Stimulated activated CD4-positive, alpha-beta T cell treated with anti-CD3 and anti-CD28 coated beads, Interleukin-12 subunit alpha, Interleukin-12 subunit beta, amount 100 ng/mL, for 4 hours (primary cell): Measurements from ENCODE around the gene NCKIPSD.

ENCODE experiments used
- DNase-seq: peaks from one replicate; pipeline ENCODE4 v3.0.0-alpha.2; 2020

The NCKIPSD gene

DNA sequence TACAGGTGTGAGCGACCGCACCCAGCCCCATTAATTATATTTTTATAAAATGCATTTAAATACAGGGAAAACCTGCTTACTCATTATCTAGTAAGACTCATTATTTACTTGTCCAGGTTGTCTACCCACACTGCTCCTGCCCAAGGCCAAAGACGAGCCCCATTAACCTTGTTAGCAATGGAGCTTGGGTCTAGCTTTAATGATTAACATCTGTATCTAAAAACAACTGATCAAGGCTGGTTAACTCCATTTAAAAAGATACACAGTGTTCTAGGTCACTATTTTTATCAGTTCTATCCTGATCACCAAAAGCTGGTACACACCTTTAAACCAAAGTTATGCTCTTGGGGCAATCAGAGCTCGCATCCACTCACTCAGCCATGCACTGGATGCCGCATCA, 10.4 kb upstream of the NCKIPSD start:
- DNase-seq = no peak

DNA sequence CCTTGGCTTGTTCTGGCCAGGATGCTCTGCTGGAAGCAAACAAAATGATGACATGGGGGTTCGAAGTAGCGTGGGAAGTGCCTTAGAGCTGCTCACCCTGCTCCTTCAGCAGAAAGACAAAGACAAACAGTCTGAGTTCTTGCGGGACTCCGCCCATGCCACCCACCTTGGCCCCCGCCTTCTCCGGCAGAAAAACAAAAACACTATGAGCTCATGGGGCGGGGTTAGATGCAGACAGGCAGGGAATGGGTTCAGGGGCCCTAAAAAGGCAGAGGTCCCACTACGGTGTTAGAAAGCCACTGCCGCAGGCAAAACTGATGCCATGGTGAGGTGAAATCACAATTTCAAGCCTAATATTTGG, 9.7 kb upstream of the NCKIPSD start:
- no peak for DNase-seq

DNA sequence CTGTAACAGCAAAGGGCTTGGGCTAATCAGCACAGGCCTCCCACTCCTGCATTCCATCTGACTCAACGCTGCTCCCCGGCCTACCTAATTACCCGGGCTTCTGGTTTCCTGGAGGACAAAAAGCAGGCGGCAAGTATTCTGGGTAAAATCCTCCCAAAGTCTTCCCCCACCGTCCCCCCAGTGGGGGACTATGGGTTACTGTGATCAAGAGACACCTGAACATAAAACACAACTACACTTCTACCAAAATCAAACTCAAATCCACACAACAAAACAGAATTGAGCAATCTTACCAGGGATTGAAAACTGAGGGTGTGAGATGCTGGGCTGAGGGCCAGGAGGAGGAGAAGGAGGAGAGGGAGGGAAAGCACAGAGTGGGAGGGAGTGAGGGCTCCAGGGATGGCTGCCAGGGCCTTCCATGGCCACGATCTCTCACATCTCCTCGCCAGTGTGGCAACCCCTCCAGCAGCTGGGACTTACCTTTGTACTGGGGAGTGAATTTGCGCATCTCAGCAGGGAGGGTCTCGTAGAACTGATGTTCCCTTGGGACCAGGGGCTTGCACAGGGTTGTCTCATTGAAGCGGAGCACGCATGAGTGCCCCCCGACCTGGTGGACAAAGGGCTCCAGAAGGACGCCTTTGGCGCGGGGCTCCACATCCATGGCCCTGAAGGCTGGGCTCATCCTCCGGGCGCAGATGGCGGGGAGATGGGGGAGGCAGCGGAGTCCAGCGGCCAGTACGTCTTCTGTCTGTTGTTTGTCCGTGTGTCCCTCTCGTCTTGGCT, 9.1 kb upstream of the NCKIPSD start:
- DNase-seq = no peak

DNA sequence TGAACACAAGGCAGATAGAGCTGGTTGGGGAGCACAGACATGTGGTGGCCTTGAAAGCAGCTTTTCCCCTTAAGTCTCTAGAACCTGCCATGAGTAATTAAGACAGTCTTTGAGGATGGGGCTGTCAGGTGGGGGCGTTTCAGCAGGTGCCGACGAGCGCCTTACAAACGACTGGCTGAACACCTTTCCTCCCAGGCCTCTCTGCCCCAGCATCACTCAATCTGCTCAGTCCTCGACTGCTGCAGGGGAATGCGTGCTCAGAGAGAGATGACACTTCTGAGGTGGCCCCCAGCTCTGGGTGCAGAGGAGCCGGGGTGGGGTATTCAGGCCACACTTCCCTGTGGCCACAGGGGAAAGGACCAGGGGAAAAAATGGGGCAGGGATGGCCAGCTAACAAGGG, 8.1 kb upstream of the NCKIPSD start:
- no peak for DNase-seq

DNA sequence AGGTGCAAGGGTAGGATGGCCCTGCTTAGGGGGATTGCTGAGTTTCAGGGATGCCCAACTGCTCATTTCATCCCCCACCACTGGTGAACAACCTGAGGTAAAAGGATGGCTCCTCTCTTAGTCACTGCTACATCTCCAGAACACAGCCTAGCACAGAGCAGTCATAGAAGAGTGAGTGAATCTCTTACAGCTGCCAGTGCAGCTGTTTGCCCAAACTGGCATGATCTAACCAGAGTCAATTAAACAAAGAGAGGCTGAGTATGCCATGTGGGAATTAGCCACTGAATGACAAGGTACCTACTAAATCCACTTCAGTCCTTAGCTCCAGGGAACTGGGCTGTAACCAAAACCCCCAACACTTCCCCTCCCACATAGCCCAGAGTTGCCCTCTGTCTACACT, 6.8 kb upstream of the NCKIPSD start:
- no peak for DNase-seq

DNA sequence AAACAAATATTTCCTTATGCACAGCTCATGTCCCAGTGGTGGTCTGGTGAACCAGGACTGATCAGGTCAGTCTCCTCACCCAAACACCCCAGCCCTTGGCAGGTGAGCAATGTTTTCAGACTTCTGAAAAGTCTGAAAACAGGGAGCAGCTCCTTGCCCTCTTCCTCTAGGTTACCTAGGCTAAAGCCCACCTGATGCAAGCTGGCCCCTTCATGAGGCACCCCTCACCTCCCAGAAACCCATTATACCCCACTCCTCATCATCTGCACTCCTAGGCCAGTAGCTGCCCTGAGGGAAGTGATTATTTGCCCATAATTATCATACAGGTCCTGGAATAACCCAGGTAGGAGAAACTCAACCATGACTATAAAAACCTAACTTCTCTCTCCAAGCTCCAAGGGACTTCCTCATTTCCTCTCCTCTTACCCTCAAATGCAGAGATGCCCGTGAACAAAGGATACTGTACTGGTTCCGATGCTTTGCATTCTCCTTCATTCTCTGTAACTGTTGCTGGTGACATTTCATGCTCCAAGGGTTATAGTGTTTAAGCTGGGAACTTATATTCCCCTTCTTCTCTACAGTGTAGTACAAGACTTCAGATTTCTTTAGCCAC, 5.2 kb upstream of the NCKIPSD start:
- no peak for DNase-seq

DNA sequence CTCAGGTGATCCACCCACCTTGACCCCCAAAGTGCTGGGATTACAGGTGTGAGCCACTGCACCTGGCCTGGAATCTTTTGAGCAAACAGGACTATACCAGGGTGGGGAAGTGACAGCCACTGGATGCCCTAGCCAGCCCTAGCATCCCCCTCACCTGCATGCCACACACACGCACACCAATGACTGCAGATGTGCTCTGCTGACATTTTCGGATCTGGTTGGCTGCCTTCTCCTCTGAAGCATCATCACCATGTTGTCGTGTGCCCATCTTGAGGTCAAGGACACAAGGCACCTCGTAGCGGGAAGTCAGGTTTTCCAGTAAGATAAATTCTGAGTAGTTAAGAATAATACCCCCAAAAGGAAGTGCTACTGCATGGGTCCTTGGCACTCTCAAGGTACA, 3.7 kb upstream of the NCKIPSD start:
- no peak for DNase-seq

DNA sequence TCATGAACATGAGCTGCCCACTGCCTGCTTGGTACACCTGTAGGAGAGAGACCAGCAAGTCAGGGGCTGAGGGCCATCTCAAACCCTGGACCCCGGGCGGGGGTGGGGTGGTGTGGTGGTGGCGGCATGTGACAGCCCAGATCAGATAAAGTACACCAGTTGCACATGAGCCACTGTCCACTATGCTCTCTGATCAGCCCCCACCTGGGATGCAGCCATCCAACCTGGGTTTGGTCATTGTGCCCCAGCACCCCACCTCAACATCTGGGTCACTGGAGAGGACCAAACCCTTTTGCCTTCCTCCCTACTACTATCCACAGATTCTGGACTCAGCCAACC, 3.0 kb upstream of the NCKIPSD start:
- no peak for DNase-seq

DNA sequence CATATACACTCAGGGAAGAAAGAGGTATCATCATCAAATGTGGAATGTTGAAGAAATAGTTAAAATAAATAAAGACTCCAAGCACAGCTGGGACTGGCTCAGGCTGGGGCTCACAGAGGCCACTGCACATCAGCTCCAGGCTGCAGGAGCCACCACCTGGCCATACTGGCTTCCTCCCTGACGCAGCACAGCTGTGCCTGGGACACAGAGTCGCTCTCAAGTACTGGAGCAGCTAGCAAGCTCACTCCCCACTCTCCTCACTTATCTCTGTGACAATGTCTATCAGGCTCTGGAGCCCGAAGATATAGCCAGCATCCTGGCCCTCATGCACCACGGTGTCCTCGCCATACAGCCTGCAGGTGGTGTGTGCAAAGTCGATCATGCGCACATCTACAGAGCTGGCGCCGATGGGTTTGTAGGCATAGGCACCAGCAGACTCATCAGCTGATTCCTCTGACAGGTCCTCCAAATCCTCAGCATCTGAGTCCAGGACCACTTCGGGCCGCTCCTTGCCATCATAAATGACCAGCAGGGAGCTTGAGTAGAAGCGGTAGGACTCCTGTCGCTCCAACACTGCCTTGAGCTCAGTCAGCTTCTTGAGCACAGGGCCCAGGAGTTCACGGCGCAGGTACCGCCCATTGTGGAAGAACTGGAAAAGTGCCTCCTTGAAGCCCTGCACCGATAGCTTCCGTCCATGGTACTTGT, 2.5 kb upstream of the NCKIPSD start:
- no peak for DNase-seq

DNA sequence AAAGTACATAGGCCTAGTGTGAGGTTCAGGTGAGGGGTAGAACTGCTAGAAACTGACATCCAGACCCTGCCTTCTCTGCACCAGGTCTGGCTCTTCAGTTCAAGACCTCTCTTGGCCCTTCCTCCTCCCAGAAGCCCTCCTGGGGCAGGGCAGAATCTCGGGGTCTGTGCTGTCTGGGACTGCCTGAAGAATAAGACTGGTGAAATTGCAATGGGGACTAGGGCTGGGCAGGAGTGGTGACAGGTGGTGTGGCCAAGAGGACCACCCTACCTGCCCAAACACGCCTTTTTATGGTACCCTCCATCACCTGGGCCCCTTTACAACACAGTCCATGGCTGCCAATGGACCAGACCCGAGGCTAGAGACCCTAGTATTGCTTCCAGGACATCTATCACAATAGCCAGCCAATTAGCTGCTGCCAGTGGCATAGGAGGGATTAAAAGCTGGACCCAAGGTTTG, 1.5 kb upstream of the NCKIPSD start:
- no peak for DNase-seq

DNA sequence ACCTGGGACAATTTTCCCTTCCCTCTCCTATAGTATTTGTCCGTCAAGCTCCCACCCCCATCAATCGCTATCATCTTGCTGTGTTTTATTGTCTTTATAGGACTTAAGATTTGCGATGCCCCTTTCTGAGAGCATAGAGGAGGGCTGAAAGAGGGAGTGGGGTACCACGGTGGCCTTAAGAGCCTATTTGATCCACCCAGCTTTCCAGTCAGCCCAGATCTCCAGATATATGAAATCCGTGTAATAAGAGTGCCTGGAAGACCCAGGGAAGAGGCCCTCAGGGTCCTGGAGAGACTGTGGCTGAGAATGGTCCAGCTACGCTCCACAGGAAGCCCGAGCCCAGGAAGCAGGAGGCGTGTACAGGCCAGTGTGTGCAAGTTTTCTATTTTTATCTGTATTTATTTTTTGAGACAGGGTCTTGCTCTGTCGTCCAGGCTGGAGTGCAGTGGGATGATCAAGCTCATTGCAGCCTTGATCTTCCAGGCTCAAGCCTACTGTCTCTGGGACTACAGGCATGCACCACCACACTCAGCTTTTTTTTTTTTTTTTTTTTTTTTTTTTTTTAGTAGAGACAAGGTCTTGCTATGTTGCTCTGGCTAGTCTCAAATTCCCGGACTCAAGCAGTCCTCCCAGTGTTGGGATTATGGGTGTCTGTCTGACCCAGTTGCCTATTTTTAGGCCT, 964 bp upstream of the NCKIPSD start:
- DNase-seq = no peak

DNA sequence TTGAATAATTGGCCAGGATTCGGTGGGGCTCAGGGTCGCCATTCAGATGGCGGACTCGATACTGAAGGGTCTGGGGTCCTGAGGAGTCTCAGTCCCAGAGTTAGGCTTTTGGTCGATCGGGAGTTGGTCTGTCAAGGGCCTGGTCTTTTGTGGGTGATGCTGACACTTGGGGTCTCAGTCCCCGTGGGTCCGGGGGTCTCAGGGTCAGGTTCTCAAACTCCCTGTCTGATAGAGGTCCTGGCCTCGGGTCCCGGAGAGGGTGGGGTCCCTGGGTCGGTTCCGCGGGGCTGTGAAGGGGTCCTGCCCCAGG, 467 bp downstream of the NCKIPSD start:
- no peak for DNase-seq

DNA sequence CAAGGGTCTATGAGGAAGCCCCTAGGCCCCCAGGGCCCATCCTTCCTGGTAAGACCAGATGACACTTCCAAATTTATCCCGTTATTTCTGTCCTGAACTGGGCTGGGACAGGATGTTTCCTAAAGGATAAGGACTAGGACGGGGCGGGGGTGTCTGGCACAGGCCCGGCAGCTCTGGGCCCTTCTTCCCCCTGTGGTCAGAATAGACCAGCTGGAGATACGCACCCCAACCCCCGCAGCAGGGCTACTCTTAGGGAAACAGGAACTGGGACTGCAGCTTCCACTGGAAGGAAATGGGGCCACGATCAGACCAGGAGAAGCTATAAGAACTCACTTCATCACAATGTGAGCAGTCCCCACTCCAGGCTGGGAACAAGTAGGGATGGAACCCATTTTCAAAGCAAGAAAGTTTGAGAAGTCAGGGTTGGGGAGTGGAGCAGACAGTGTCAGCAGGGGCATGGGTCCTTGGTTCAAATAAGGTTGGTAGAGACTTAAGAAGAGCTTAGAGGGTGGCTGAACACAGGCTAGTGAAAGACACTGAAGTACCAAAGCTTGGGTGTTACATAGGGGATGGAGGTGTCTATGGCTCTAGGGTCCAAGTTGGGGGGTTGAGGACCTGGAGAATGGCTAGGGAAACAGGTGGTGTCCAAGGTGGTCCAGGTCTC, 1.1 kb downstream of the NCKIPSD start:
- DNase-seq = no peak

DNA sequence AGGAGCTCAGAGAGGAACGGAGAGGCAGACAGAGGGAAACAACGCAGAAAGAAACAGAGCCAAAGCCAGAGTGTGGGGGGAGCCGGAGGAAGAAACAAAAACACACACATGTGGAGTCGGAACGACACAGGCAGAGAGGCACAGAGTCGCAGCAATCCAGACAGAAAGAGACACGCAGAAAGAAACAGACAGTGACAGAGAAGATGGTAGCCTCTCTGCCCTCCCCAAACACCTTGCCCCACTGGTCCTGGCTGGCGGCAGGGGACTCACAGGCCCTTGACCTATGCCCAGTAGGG, 1.7 kb downstream of the NCKIPSD start:
- DNase-seq = no peak

DNA sequence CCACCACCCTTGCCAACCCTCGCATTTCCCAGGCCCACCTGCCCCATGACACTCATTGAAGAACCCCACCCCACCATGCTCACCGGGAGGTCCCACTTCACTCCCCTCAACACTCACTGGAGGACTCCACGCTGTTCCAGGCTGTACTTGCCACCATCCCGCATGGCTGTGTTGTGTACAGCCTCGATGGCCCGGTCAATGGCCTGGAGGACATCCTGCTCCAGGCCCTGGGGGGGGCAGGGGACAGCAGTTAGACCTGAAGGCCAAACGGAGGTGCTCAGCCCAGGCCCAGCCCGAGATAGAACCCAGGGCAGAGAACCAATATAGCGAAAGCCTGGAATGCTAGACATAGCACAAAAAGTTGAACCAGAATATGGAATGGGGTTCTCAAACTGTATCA, 2.9 kb downstream of the NCKIPSD start:
- DNase-seq = no peak

DNA sequence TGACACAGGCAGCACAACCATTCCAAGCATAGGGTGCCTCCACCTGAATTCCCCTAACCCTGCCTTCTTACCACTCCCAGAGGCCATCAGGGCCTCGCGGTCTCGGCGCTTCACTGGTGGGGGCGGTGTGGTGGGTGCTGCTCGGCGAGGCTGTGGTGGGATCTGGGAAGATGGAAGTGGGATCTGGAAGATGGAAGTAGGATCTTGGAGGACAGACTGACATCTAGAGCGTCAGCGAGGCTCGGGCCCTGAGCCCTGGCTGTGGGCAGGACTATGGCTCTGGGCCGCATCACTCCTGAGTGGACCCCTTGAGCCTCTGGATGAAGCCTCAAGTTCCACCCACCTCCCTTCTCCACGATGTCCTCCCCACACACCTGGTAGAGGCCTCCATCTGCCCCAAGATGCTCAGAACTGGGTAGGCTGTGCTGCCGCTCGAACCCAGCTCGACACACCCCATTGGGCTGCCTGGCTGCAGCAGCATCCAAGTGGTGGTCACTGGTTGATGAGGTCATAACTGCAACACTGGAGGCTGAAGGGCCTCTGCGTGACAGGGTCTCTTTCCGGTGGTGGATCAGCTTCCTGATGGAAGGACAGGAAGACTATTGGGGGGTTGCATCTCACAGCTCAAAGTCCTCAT, 3.6 kb downstream of the NCKIPSD start:
- DNase-seq = no peak

DNA sequence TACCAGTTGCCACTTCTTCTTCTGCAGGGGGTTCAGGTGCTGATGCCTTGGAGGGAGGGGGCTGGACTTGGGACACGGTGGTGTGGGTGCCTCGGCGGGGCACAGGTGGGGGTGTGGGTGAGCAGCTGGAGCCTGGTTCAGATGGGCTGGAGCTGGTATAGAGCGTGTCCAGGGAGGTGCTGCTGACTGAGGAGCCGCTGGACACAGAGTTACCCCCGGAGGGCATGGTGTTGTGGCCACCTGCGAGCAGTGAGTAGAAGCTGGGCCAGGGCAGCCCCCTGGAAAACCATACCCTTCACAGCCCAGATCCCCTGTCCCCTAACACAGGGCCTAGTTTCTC, 4.2 kb downstream of the NCKIPSD start:
- DNase-seq = no peak

DNA sequence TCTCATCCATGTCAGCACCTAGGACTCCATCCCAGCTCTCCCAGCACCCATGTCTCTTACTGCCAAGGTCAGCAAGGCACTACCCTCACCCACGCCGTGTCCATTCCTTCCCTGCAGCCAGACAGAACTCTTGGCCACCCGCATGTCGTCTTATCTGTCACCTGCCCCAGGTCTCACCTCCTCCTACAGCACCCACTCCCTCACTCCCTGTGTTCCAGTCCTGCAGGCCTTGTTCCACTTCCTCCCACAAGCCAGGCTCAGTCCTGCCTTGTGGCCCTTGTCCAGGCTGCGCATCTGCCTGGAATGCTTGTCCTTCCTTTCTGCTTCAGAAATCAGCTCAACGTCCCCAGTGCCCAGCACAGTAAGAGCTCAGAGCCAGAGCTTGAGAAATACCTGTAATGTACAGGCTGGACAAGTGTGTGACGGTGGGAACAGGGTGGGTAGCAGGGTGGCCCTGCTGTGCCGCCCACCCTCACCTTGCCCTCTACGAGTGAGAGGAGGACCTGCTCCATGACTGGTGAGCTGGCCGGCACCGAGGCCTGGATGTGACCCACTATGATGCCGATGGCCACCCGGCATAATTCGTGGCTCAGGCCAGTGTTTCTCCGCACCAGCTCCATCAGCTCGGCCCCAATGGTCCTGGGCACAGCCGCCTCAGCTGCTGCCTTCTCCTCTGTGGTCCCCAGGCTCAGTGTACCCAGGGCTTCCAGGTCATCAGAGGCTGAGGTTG, 4.7 kb downstream of the NCKIPSD start:
- DNase-seq = no peak

DNA sequence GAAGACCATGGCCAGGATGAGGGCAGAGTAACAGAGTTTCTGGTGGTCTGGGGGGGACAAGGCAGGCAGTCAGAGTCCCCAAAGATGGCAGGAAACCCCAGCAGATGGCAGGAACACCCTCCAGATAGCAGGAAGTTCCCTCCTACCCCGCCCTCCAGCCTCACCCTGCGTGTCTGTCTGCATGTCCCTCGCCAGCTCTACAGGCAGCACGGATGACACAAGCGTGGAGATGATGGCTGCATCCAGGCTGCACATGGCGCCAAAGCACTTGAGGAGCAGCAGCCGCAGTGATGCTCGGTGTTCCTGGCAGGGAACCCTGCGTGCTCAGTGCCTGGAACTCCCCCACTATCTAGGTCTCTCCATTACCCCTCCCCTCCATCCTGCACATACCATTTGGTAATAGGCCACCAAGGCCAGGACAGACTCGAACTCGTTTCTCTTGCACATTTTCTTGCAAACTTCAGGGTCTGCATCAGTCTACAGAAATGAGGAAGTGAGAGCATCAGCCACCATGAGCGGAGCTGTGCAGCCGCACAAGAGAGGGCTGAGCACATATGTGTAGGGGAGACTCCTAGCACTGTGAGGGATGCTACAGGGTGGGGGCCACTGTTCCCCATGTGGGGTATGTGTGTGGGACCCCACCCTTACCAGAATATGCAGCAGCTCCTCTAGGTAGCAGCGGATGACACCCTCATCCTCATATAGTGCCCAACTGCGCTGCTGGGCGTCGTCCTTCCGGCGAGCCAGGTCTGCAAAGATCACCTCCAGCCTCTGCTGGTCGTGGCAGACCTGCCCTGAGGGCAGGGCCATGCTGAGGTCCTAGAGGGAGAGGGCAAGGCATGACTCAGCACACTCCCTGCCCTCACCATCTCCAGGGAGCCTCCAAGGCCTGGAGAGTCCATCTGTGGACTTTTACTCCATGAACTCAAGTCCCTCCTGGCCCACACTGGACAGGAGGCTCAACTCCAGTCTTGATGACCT, 6.0 kb downstream of the NCKIPSD start:
- no peak for DNase-seq

DNA sequence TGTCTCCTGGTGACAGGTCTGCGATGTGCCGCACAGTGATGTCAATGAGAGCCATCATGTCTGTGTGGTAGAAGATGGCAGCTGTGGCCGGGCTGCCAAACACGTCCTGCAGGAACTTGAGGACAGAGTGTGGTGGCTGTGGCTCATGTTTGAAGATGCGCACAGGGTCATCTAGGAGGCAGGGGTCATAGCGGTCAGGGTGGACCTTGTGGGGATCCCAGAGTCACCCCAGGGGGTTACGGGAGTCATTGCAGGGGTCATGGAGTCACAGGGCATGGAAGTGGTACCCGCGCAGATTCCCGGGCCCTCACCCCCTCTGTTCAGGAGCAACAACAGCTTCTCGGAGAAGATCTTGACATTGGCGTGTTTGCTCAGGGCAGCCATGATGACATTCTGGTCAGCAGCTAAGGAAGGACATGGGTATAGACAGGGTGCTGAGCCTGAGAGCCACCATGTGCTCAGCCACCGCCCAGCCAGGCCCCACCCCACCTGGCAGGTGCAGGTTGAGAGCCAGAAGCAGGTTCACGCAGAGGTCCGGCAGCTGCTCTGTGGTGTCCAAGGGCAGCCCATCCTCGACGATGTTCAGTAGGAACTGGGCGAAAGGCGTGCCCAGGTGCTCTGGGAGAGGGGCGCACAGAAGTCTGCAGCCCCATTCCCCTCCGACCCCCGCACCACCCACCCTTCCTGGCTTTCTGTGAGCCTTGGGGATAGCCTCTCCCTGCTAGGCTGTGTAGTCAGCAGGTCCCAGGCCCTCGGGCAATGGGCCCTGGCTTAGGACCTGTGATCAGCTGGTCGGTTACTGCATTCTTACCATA, 6.9 kb downstream of the NCKIPSD start:
- DNase-seq = no peak
